HUES48 (cell line): ENCODE data around the gene UGP2.

Experiments
- H3K27ac ChIP-seq: one replicate; pipeline ENCODE4 v1.7.0; 2013; ENCODE audit warnings: low read depth, low read length, inconsistent platforms
- H3K27me3 ChIP-seq: 2 replicates; pipeline ENCODE4 v1.6.1; 2013; ENCODE audit warnings: mild to moderate bottlenecking, low read length; ENCODE audit not compliant: control insufficient read depth, insufficient read depth
- H3K36me3 ChIP-seq: 2 replicates; pipeline ENCODE4 v1.6.1; 2013; ENCODE audit warnings: low read length; ENCODE audit not compliant: control insufficient read depth, insufficient read depth
- H3K4me1 ChIP-seq: 2 replicates; pipeline ENCODE4 v1.6.1; 2013; ENCODE audit warnings: mild to moderate bottlenecking, low read length; ENCODE audit not compliant: control insufficient read depth, insufficient read depth
- H3K4me3 ChIP-seq: 2 replicates; pipeline ENCODE4 v1.5.1; 2013; ENCODE audit warnings: mild to moderate bottlenecking, low read depth, low read length
- H3K9ac ChIP-seq: 2 replicates; pipeline ENCODE4 v1.6.1; 2013; ENCODE audit warnings: mild to moderate bottlenecking, low read depth, low read length, moderate library complexity
- H3K9me3 ChIP-seq: 2 replicates; pipeline ENCODE4 v1.6.1; 2013; ENCODE audit warnings: low read length; ENCODE audit not compliant: control insufficient read depth, insufficient read depth

Gene UGP2

DNA sequence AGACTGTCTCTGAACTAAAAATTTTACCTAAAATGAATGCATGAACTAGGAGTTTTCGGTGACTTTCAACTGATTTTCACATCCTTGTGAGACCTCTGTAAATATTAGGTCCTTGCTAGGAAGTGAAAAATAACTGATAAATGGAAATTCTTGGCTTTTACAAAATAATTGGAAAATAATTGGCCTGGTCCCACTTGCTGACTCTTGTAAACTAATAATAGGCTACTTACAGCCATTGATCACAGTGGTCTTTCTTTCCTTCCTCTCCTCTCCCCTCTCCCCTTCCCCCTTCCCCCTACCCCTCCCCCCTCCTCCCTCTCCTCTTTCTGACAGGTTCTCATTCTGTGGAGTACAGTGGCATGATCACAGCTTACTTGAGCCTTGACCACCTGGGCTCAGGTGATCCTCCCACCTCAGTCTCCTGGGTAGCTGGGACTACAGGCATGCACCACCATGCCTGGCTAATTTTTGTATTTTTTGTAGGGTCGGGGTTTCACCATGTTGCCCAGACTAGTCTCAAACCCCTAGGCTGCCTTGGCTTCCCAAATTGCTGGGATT, 38.3 kb downstream of the UGP2 start:
- Histone ChIP-seq H3K27me3 (no peaks in the 10 kb centered on the region), H3K4me1 (peaks cover 51% of the 10 kb centered on the region), H3K9me3 (no peaks in the 10 kb centered on the region), H3K4me3 (no peak overlapping the region), H3K27ac (peak overlapping the region; percentile 54), H3K36me3 (peaks cover 95% of the 10 kb centered on the region), H3K9ac (no peak overlapping the region)

DNA sequence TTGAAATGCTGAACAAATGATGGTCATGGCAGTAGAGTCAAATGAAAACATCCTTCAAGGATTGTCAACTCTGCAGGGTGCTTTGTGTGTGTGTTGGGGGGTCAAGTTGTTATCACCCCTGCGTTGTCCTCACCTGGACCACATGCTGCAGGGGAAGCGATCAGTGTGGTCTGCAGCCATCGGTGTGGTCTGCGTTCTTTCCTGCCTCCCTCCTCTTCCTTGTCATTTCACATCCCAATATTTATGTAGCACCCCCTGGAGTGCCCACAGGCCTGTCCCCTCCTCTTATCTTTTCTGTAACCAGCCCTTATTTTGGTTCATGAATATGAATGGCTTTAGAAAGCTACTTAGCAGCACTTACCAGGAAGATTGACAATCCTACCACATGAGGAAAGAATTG, 38.9 kb downstream of the UGP2 start:
- Histone ChIP-seq H3K4me1 (peaks cover 44% of the 10 kb centered on the region), H3K36me3 (peaks cover 95% of the 10 kb centered on the region), H3K9me3 (no peaks in the 10 kb centered on the region), H3K27me3 (no peaks in the 10 kb centered on the region), H3K9ac (no peak overlapping the region), H3K27ac (peak overlapping the region; percentile 54), H3K4me3 (no peak overlapping the region)

DNA sequence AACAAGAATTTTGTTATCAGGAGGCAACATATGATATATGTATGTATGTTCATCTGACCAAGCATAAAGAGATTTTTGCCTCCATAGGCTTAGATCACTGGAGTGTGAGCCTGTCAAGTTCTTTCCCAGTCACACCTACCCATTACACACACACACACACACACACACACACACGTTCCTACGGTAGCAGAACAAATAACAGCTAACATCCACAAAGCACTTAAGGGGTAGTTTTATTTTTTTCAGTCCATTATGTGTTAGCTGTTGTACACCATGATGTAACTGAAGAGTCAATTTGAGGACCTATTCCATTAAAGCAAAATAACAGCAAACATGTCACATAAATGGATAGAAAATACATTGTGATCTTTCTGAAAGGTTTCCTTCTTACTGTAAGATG, 39.5 kb downstream of the UGP2 start:
- Histone ChIP-seq H3K36me3 (peaks cover 95% of the 10 kb centered on the region), H3K27ac (peak overlapping the region; percentile 17), H3K4me1 (peaks cover 38% of the 10 kb centered on the region), H3K9me3 (no peaks in the 10 kb centered on the region), H3K4me3 (no peak overlapping the region), H3K27me3 (no peaks in the 10 kb centered on the region), H3K9ac (no peak overlapping the region)

DNA sequence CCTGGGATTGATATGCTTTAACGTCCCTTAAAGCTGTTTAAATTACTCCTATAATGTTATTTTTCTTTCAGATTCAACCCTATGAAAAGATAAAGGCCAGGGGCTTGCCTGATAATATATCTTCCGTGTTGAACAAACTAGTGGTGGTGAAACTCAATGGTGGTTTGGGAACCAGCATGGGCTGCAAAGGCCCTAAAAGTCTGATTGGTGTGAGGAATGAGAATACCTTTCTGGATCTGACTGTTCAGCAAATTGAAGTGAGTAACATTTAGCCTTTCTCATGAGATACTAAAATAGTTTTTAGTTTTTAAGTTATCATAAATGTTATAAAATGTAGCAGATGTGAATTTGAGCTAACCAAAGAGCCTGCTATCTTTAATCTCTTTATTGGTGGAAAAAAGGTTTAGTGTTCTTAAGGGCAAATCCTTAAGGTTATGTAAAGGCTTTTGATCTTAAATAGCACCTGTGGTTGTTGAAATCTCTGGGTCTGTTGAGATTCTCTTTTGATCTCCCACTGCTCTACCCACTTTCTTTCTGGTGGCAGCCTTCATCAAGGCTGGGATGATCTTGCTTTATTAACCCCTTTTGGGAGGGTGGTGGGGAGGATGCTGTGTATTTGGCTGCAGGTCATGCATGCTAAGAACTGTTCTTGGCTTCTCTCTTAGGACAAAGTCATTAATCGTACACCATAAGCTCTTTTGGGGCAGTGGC, 40.9 kb downstream of the UGP2 start:
- Histone ChIP-seq H3K27ac (no peak overlapping the region), H3K27me3 (no peaks in the 10 kb centered on the region), H3K4me1 (peaks cover 38% of the 10 kb centered on the region), H3K9ac (no peak overlapping the region), H3K9me3 (no peaks in the 10 kb centered on the region), H3K4me3 (no peak overlapping the region), H3K36me3 (peaks cover 95% of the 10 kb centered on the region)

DNA sequence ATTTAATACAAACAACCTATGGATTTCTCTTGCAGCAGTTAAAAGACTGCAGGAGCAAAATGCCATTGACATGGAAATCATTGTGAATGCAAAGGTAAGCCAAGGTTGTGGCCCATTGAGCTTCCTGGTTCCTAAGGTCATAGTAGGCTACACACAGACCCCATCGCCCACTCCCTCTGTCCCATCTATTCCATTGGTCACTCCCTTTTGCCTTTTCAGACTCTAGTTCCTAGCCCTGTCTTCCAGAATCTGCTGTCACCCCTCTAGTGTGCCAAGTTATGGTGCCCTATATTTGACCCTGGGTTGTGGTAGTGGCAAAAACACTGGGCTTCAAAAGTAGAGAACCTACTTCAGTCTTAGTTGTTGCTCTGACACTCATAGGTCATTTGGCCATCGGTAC, 44.7 kb downstream of the UGP2 start:
- H3K4me3 ChIP-seq, result no peak overlapping the region
- H3K27me3 ChIP-seq, result no peaks in the 10 kb centered on the region
- peaks cover 6% of the 10 kb centered on the region; the same call in 1 of the 2 replicates for H3K4me1 ChIP-seq
- H3K36me3 ChIP-seq, result peaks cover 100% of the 10 kb centered on the region
- H3K9me3 ChIP-seq, result no peaks in the 10 kb centered on the region
- H3K27ac ChIP-seq, result no peak overlapping the region
- H3K9ac ChIP-seq, result no peak overlapping the region

GRCh38 chr2:63888053-63888452, 46.4 kb downstream of the UGP2 start:
- Histone ChIP-seq H3K27ac (no peak overlapping the region), H3K36me3 (peaks cover 100% of the 10 kb centered on the region)

DNA sequence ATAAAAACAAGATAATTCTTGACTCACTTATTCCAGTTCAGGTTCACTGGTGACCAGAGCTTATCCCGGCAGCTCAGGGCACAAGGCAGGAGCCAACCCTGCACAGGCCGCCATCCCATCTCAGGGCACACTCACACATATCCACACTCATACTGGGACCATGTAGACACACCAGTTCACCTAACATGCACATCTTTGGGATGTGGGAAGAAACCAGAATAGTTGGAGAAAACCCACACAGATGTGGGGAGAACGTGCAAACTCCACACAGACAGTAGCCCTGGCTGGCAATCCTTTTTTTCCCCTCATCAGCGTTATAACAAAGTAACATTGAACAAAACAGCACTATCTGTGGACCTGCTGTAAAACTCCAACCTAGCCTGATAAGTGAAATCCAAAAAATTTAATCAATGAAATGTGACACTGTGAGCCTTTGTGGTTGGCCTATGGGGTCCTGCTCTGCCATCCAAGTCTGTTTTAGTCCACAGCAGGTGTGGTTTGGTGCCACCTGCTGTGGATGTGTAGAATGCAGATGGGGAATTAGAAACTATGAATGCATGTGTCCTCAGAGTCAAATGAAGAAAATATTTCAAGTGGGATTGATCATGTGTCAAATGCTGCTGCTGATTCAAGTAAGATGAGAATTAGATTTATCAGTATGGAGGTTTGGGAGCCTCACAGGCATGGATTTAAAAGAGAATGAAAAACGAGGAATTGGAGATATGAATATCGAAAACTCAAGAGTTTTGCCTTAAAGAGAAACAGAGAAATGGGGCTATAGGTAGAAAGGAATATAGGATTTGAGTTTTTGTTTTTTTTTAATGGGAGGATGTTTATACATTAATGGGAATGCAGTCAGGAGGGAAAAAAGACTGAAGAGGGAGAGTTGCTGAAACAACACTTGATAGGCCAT, 47.0 kb downstream of the UGP2 start:
- no peak overlapping the region for H3K9ac ChIP-seq
- no peaks in the 10 kb centered on the region for H3K4me1 ChIP-seq
- no peak overlapping the region for H3K4me3 ChIP-seq
- H3K27ac ChIP-seq, result no peak overlapping the region
- peaks cover 100% of the 10 kb centered on the region for H3K36me3 ChIP-seq
- no peaks in the 10 kb centered on the region for H3K9me3 ChIP-seq
- H3K27me3 ChIP-seq, result no peaks in the 10 kb centered on the region

More at GRCh38 chr2:63888053-63888452, 46.4 kb downstream of the UGP2 start:
- Histone ChIP-seq H3K27me3 (no peaks in the 10 kb centered on the region), H3K9me3 (no peaks in the 10 kb centered on the region), H3K4me1 (no peaks in the 10 kb centered on the region), H3K9ac (no peak overlapping the region), H3K4me3 (no peak overlapping the region)

DNA sequence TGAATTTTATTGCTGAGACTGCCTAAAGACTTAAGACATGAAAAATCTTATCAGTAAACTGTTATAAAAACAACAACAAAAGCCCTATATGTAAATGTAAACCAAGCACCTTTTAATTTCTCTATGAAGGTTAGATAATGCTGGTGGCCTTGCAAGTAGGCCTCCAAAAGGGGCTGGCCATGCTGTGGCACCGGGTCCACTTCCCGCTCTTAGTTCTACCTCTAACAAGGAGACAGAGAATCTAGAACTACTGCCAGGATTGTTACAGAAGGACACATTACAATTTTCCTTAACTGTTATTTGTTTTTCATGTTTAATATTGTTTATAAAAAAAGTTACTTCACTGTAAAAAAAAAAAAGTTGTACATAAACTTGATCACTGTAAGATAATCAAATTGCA, 49.0 kb downstream of the UGP2 start:
- H3K4me1 ChIP-seq, result no peaks in the 10 kb centered on the region
- no peak overlapping the region for H3K27ac ChIP-seq
- H3K36me3 ChIP-seq, result peaks cover 85% of the 10 kb centered on the region
- H3K9me3 ChIP-seq, result no peaks in the 10 kb centered on the region
- H3K4me3 ChIP-seq, result no peak overlapping the region
- H3K27me3 ChIP-seq, result no peaks in the 10 kb centered on the region
- no peak overlapping the region for H3K9ac ChIP-seq

DNA sequence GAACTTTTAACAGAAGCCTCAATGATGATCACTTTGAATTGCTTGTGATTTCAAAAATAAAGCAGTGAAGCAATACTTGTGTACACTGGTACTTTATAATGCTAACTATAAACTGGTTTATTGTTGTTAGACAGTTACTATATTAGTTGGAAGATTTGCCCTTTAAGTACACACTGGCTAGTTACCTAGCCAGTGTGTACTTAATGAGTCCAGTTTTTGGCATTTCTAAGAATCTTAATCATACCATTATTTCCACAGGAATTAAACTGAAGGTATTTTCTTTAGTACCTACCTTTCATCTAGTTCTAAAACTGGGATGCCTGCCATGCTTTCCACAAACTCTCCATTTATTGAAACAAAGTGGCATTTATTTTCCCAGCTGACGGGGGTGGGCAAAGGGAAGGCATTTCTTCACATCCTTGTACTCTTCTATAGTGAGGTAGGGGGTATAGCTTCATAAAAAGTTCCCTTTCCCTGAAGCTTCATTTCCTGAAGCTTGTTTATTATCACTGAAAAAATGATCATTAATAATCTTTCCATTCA, 49.9 kb downstream of the UGP2 start:
- Histone ChIP-seq H3K9me3 (no peaks in the 10 kb centered on the region), H3K4me1 (no peaks in the 10 kb centered on the region), H3K4me3 (no peak overlapping the region), H3K27me3 (no peaks in the 10 kb centered on the region), H3K36me3 (peaks cover 84% of the 10 kb centered on the region), H3K27ac (peak overlapping the region; percentile 17), H3K9ac (no peak overlapping the region)

- Histone ChIP-seq H3K27ac (no peak overlapping the region), H3K4me3 (no peak overlapping the region), H3K9me3 (no peaks in the 10 kb centered on the region), H3K36me3 (peaks cover 79% of the 10 kb centered on the region), H3K9ac (no peak overlapping the region), H3K4me1 (no peaks in the 10 kb centered on the region), H3K27me3 (no peaks in the 10 kb centered on the region)
These were observed 51.5 kb downstream of the UGP2 start for GRCh38 chr2:63893163-63893562.

DNA sequence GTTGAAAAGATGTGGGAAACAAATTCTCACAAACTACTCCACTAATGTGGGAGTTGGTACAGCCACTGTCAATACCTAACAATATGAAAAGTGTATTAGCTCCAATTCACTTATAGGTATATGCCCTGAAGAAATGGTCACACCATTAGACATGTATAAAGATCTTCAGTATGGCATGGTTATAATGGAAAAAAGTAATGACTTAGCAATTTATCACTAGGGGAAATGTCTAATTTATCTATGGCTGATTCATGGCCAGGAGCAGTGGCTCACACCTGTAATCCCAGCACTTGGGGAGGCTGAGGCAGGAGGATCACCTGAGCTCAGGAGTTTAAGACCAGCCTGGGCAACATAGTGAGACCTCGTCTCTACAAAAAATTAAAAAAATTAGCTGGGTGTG, 52.5 kb downstream of the UGP2 start:
- peaks cover 74% of the 10 kb centered on the region for H3K36me3 ChIP-seq

More for the DNA sequence above, 52.5 kb downstream of the UGP2 start:
- H3K27ac ChIP-seq, result no peak overlapping the region
- H3K27me3 ChIP-seq, result no peaks in the 10 kb centered on the region
- H3K9me3 ChIP-seq, result no peaks in the 10 kb centered on the region
- no peaks in the 10 kb centered on the region for H3K4me1 ChIP-seq
- H3K4me3 ChIP-seq, result no peak overlapping the region
- H3K9ac ChIP-seq, result no peak overlapping the region
